ENCODE measurements around the gene ATXN1. TPM values are rescaled to one million over a fixed set of nuclear protein-coding genes. Genes with fewer than 3 reads are reported as not detected.

The ATXN1 gene
- total RNA-seq, 1 donor from 2014 or later, result 63.7 TPM

GRCh38 chr6:16539086-16539931 is 222.0 kb downstream of the ATXN1 start:
- no peak for DNase-seq (ENCODE audit: low spot score)

- no peak for DNase-seq (ENCODE audit: low spot score)
Observed at GRCh38 chr6:16535564-16535963, 225.7 kb downstream of the ATXN1 start.

GRCh38 chr6:16533721-16534136 is 227.5 kb downstream of the ATXN1 start:
- no peak for DNase-seq (ENCODE audit: low spot score)

- DNase-seq (ENCODE audit: low spot score), result no peak
Observed at GRCh38 chr6:16533210-16533609, 228.1 kb downstream of the ATXN1 start.

GRCh38 chr6:16527691-16528090 is 233.6 kb downstream of the ATXN1 start:
- no peak for DNase-seq (ENCODE audit: low spot score)

- DNase-seq (ENCODE audit: low spot score), result no peak
Observed at GRCh38 chr6:16524380-16524707, 236.9 kb downstream of the ATXN1 start.

GRCh38 chr6:16523606-16524379 is 237.5 kb downstream of the ATXN1 start:
- DNase-seq (ENCODE audit: low spot score), result no peak

- DNase-seq (ENCODE audit: low spot score), result no peak
Observed at GRCh38 chr6:16522937-16523336, 238.3 kb downstream of the ATXN1 start.

GRCh38 chr6:16521528-16521927 is 239.7 kb downstream of the ATXN1 start:
- DNase-seq (ENCODE audit: low spot score), result no peak

GRCh38 chr6:16519265-16520242 is 241.7 kb downstream of the ATXN1 start:
- no peak for DNase-seq (ENCODE audit: low spot score)

GRCh38 chr6:16518265-16518664 is 243.0 kb downstream of the ATXN1 start:
- DNase-seq (ENCODE audit: low spot score), result no peak

GRCh38 chr6:16514249-16514648 is 247.0 kb downstream of the ATXN1 start:
- DNase-seq (ENCODE audit: low spot score), result no peak

- DNase-seq (ENCODE audit: low spot score), result no peak
Observed at GRCh38 chr6:16512544-16513290, 248.5 kb downstream of the ATXN1 start.

GRCh38 chr6:16511723-16512489 is 249.4 kb downstream of the ATXN1 start:
- DNase-seq (ENCODE audit: low spot score), result no peak

- DNase-seq (ENCODE audit: low spot score), result no peak
Observed at GRCh38 chr6:16511040-16511660, 250.1 kb downstream of the ATXN1 start.

- no peak for DNase-seq (ENCODE audit: low spot score)
Observed at GRCh38 chr6:16510245-16510644, 251.0 kb downstream of the ATXN1 start.

GRCh38 chr6:16508959-16509358 is 252.3 kb downstream of the ATXN1 start:
- no peak for DNase-seq (ENCODE audit: low spot score)

GRCh38 chr6:16505711-16506357 is 255.4 kb downstream of the ATXN1 start:
- no peak for DNase-seq (ENCODE audit: low spot score)

- no peak for DNase-seq (ENCODE audit: low spot score)
Observed at GRCh38 chr6:16504609-16505008, 256.7 kb downstream of the ATXN1 start.

Data from ureter (tissue), 1 donor.